Activated T-cell treated with anti-CD3 and anti-CD28 coated beads, Interleukin-2, amount 50 U/mL, for 72 hours (primary cell): ENCODE measurements around the gene ZNF593. TPM values are rescaled to one million over a fixed set of nuclear protein-coding genes. Genes with fewer than 3 reads are reported as not detected.

ENCODE experiments used
- ATAC-seq, 2 donors: fragments of 150-1000 bp; cut with Tn5 transposase; replicated peaks in 1 of 2; 2 replicates each; pipeline ENCODE4 v1.10.0; 2021; ENCODE audit warnings: moderate library complexity in 2 of 2, mild to moderate bottlenecking in 1 of 2
- DNase-seq, 2 donors: peaks; one replicate each; pipeline ENCODE4 v3.0.0; 2021 to 2022; ENCODE audit warnings: mixed read lengths in 1 of 2
- H3K27ac Mint-ChIP-seq: one replicate; pipeline ENCODE4 v1.8.0; 2022; ENCODE audit warnings: mild to moderate bottlenecking, moderate library complexity, mixed read lengths
- H3K27me3 Mint-ChIP-seq: one replicate; pipeline ENCODE4 v1.8.0; 2022; ENCODE audit warnings: low read depth, mixed read lengths
- H3K36me3 Mint-ChIP-seq, 2 donors: one replicate each; pipeline ENCODE4 v1.8.0; 2022; ENCODE audit warnings: mixed read lengths in 2 of 2, mild to moderate bottlenecking in 1 of 2; ENCODE audit not compliant: insufficient read depth in 2 of 2
- H3K4me1 Mint-ChIP-seq: one replicate; pipeline ENCODE4 v1.8.0; 2022; ENCODE audit warnings: low read depth, mixed read lengths
- H3K4me3 Mint-ChIP-seq, 2 donors: one replicate each; pipeline ENCODE4 v1.8.0; 2022; ENCODE audit warnings: mild to moderate bottlenecking in 2 of 2, mixed read lengths in 2 of 2, moderate library complexity in 2 of 2
- H3K9me3 Mint-ChIP-seq, 2 donors: one replicate each; pipeline ENCODE4 v1.8.0; 2022; ENCODE audit warnings: mixed read lengths in 2 of 2
- total RNA-seq, 2 donors: library from RNA; stranded (reverse); gene quantifications; one replicate each; pipeline ENCODE4 v1.2.3, GENCODE V29; 2022

The ZNF593 gene
- total RNA-seq, 2 donors from 2014 or later: 34.1 to 42.4 TPM

DNA sequence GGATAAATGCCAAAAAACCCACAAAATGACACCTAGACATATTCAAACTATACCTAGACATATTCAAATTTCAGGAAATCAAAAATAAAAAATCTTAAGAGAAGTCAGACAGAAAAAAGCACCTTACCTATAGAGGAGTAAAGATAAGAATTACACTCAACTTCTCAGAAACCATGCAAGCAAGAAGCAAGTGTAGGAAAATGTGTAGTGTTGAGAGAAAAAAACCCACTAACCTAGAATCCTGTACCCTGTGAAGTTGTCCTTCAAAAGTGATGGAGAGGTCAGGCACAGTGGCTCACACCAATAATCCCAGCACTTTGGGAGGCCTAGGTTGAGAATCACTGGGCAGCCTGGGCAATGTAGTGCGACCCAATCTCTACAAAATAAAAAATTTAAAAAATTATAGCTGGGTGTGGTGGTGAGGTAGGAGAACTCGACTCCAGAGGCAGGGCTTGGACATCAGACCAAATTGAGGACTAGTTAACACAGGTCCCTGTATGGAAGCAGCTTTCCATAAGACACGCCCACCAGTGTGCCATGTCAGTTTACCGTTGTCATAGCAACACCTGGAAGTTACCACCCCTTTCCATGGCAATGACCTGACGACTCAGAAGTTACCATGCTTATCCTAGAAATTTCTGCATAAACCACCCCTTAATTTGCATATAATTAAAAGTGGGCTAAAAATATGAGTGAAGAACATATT is 37.4 kb upstream of the ZNF593 start:
- ATAC-seq: no peak
- no peak overlapping the region for H3K27ac Mint-ChIP-seq
- H3K9me3 Mint-ChIP-seq: no peaks in the 10 kb centered on the region
- peaks cover 23% of the 10 kb centered on the region for H3K4me1 Mint-ChIP-seq
- no peak overlapping the region for H3K4me3 Mint-ChIP-seq
- H3K36me3 Mint-ChIP-seq: peaks cover 0 to 5% of the 10 kb centered on the region in 2 donors
- DNase-seq: no peak
- no peaks in the 10 kb centered on the region for H3K27me3 Mint-ChIP-seq

DNA sequence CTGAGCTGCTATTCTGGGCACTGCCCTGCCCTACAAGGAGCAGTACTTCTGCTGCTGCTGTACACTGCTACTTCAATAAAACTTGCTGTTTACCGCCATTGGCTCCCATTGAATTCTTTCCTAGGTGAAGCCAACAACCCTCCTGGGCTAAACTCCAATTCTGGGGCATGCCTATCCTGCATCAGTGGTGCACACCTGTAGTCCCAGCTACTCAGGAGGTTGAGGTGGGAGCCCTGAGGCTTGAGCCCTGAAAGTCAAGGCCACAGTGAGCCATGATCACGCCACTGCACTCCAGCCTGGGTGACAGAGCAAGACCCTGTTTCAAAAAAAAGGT is 36.9 kb upstream of the ZNF593 start:
- H3K9me3 Mint-ChIP-seq: no peaks in the 10 kb centered on the region
- H3K4me3 Mint-ChIP-seq: no peak overlapping the region
- ATAC-seq (no peak), DNase-seq (no peak)
- H3K27ac Mint-ChIP-seq: no peak overlapping the region
- H3K27me3 Mint-ChIP-seq: no peaks in the 10 kb centered on the region
- peaks cover 18% of the 10 kb centered on the region for H3K4me1 Mint-ChIP-seq
- H3K36me3 Mint-ChIP-seq: peaks cover 0 to 5% of the 10 kb centered on the region in 2 donors

DNA sequence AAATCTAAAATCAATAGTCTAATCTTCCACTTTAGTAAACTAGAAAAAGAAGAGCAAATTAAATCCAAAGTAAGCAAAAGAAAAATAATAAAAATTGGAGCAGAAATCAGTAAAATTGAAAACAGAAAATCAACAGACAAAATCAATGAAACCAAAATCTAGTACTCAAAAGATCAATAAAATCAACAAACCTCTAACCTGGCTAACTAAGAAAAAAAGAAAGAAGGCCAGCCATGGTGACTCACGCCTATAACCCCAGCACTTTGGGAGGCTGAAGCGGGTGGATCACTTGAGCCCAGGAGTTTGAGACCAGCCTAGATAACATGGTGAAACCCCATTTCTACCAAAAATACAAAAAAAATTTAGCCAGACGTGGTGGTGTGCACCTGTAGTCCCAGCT is 35.2 kb upstream of the ZNF593 start:
- no peak overlapping the region for H3K27ac Mint-ChIP-seq
- no peak overlapping the region for H3K4me3 Mint-ChIP-seq
- H3K36me3 Mint-ChIP-seq: peaks cover 0 to 5% of the 10 kb centered on the region in 2 donors
- no peaks in the 10 kb centered on the region for H3K9me3 Mint-ChIP-seq
- no peaks in the 10 kb centered on the region for H3K27me3 Mint-ChIP-seq
- ATAC-seq (no peak), DNase-seq (no peak)
- H3K4me1 Mint-ChIP-seq: peaks cover 12% of the 10 kb centered on the region

DNA sequence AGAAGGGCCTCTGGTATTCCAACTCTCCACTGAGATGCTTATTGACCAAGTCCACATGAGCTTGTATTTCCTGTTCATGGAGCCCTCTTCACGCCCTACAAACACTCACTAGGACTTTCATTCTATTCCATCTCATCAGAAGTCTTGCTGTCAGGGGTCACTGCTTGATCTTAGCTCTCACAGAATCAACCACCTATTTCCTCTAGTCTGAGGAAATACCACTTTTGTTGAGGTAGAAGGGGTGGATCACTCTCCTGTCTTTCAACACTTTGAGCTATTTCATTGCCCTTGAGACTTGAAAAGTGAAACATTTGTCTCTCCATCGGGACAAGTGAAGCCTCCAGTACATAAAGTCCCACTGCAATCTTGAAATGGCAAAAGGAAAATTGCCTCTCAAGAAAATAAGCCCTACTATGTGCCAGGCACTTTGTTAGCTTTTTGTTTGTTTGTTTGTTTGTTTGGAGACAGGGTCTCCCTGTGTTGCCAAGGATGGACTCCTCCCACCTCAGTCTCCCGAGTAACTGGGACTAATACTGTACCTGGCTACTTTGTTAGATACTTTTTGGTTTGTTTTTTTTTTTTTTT is 30.6 kb upstream of the ZNF593 start:
- Mint-ChIP-seq H3K27me3 (no peaks in the 10 kb centered on the region), H3K9me3 (no peaks in the 10 kb centered on the region), H3K4me1 (peaks cover 6% of the 10 kb centered on the region), H3K27ac (no peak overlapping the region), H3K4me3 (no peak overlapping the region), H3K36me3 (peaks cover 0 to 4% of the 10 kb centered on the region in 2 donors)
- DNase-seq (no peak), ATAC-seq (no peak)

DNA sequence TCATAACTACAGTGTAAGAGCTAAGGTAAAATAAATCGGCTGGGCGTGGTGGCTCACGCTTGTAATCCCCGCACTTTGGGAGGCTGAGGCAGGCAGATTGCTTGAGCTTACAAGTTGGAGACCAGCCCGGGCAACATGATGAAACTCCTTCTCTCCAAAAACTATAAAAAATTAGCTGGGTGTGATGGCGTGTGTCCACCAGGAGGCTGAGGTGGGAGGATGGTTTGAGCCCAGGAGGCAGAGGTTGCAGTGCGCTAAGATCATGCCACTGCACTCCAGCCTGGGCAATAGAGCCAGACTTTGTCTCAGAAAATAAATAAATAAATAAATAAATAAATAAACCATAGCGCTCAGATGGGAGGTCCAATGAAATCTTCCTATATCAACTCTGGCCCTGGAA is 27.5 kb upstream of the ZNF593 start:
- Mint-ChIP-seq H3K4me1 (peaks cover 6% of the 10 kb centered on the region), H3K9me3 (no peaks in the 10 kb centered on the region), H3K4me3 (no peak overlapping the region), H3K27me3 (no peaks in the 10 kb centered on the region), H3K36me3 (no peaks in the 10 kb centered on the region), H3K27ac (no peak overlapping the region)
- DNase-seq: no peak
- ATAC-seq: no peak

DNA sequence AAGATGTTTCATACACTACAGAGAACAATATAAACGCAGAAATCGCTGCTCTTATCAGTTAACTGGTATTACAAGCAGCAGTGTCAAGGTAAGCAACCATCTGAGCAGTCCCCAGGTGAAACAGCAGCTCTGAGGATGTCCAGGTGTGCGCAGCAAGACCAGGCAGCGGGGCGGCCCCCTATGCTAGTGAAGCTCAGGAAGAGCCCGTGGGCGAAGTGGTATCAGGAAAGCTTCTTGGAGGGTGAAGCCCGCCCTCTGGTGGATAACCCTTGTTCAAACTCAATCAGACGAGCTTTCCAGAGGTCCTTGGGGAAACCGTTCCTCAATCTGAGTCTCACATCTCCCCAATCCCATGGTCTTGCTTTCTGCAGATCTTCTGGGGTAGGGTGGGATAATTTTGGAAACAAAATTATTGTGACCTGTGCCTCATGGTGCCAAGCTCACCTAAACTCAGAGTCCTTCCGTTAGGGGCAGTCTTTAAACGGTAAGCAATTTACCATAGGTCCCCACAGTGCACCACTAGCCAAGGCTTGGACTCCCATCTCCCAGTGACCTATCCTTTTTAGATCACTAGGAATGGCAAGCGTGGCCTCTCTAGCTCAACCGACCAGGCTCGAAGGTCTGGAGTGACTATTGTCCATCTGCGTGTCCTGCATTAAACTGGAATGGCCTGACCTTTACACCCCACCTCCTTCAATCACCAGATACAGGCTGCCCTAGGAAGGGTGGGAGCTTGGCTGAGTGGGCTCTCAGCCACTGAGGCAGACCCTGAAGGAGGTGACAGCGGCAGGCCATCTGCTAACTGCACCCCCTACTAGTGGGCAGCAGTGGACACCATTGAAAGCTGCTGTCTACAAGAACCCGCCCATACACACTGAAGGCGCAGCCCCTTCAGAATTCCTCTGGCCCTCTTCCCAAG is 24.4 kb upstream of the ZNF593 start:
- ATAC-seq: peak; percentile 87 to 91
- Mint-ChIP-seq H3K9me3 (no peaks in the 10 kb centered on the region), H3K36me3 (no peaks in the 10 kb centered on the region), H3K4me3 (no peak overlapping the region), H3K27ac (no peak overlapping the region), H3K4me1 (no peaks in the 10 kb centered on the region), H3K27me3 (no peaks in the 10 kb centered on the region)
- peak; percentile 70 to 83 for DNase-seq

DNA sequence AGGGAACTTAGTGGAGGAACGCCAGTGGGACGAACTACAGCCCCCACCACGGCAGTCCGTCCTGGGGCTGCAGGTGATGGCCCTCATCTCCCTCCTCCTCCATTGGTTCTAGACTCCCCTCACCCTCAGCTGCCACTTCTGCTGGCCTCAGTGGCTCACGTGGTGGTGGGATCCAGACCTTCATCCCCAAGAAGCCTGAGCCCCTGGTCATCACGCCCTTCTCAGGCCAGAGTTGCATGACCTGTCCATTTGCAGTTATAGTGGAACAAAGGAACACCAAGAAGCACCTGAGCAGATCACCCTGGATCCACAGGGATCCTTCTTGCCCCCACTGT is 23.8 kb upstream of the ZNF593 start:
- Mint-ChIP-seq H3K4me3 (no peak overlapping the region), H3K27me3 (no peaks in the 10 kb centered on the region), H3K4me1 (no peaks in the 10 kb centered on the region), H3K27ac (no peak overlapping the region), H3K9me3 (no peaks in the 10 kb centered on the region), H3K36me3 (no peaks in the 10 kb centered on the region)
- ATAC-seq (no peak), DNase-seq (no peak)

DNA sequence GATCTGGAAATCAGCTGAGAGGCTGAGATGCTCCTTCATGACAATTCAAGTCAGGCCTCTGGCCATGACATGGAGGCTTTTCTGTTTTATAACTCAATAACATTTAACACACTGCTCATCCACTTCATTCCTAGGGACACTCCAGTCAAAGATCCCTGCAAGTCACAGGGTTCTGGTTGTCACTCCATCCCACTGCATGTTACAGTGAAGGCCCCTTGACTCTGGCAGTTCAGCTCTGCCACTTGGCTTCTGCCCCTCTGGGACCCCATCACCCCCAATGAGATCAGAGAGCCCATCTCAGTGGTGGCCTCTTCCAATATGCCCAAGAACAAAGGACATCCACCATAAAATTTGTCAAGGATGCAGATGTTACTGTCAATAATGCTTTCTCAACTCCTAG is 20.8 kb upstream of the ZNF593 start:
- H3K27me3 Mint-ChIP-seq: peaks cover 3% of the 10 kb centered on the region
- H3K27ac Mint-ChIP-seq: no peak overlapping the region
- H3K9me3 Mint-ChIP-seq: no peaks in the 10 kb centered on the region
- H3K36me3 Mint-ChIP-seq: no peaks in the 10 kb centered on the region
- ATAC-seq (no peak), DNase-seq (no peak)
- no peak overlapping the region for H3K4me3 Mint-ChIP-seq
- H3K4me1 Mint-ChIP-seq: no peaks in the 10 kb centered on the region

DNA sequence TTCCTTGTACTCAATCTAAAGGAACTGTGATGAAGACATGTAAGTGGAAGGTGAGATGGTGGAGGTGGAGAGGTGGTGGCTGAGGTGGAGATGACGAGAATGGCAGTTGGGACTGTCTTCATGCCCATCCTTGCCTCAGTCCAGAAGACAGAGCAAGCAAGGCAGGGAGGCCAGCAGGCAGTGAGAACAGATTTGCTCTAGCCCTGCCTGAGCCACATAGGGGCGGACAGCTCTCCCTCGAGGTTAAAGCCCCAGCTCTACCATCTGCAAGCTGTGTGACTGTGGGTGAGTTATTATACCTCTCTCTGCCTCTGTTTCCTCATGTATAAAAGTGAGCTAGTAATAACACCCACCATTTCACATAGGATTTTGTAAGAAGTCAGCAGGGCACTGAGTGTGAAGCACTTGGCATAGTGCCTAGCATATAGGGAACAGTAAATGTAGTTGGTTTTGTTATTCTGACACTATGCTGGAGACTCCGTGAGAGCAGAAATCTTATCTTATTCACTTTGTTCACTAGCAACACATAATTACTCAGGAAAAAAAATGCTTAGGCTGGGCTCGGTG is 15.7 kb upstream of the ZNF593 start:
- ATAC-seq (no peak), DNase-seq (no peak)
- no peak overlapping the region for H3K27ac Mint-ChIP-seq
- no peaks in the 10 kb centered on the region for H3K36me3 Mint-ChIP-seq
- H3K9me3 Mint-ChIP-seq: no peaks in the 10 kb centered on the region
- no peak overlapping the region for H3K4me3 Mint-ChIP-seq
- peaks cover 4% of the 10 kb centered on the region for H3K4me1 Mint-ChIP-seq
- peaks cover 36% of the 10 kb centered on the region for H3K27me3 Mint-ChIP-seq

DNA sequence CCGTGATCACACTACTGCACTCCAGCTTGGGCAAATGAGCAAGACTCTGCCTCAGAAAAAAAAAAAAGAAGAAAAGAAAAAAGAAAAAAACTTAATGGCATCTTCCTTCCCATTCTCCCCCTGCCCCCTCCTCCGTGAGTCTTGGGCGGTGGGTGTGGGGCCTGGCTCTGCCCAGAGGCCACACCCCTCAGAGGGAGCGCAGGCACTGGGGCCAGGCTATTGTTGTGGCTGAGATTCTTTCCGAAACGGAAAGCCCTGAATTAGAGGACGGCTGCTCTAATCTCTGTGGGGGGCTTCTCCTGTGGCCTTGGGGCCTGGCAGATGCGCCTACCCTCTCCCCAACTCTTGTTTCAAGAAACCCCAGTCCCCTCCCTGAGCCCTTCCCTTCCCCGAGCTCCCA is 15.0 kb upstream of the ZNF593 start:
- H3K4me1 Mint-ChIP-seq: peaks cover 4% of the 10 kb centered on the region
- no peak overlapping the region for H3K4me3 Mint-ChIP-seq
- H3K9me3 Mint-ChIP-seq: no peaks in the 10 kb centered on the region
- H3K27me3 Mint-ChIP-seq: peaks cover 43% of the 10 kb centered on the region
- H3K36me3 Mint-ChIP-seq: no peaks in the 10 kb centered on the region
- no peak for DNase-seq
- H3K27ac Mint-ChIP-seq: no peak overlapping the region
- ATAC-seq: no peak

DNA sequence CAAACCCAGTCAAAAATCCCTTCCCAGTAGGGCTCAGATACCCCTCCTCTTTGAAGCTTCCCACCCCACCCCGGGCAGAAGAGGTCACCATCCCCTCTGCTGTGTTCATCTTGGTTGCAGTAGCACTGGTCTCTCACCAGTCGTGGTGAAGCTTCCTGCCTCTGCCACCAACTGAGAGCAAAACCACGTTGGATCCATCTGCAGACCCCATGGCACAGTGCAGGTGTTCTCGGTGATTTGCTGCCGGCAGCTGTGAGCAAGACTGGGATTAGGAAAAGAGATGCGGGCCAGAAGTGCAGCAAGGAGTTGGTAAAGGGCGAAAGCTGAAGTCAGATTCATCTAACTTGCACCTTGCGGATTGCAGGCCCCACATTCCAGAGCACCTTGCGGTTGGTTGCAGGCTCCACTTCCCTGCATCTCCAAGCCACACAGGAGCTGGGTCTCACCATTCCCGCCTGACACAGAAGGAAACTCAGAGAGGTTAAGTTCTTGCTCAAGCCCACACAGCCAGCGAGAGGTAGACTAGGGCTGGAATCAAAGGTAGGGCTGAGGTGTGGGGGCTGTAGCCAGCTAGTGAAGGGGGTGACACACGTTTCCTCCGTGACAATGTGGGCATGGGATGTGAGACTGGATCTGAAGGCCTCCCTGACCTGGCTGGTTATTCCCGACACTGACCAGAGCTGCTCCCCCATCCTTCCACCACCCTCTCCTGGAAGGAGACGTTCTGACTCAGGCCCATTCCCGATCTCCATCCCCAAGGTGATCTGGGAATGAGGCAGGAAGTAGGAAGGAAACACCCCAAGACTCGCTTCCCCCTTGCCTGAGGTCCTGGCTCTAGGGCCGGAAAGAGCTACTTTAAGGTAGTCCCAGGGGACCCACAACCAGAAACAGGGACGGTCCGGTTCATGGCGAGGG is 14.1 kb upstream of the ZNF593 start:
- H3K4me3 Mint-ChIP-seq: no peak overlapping the region
- H3K27me3 Mint-ChIP-seq: peaks cover 44% of the 10 kb centered on the region
- H3K36me3 Mint-ChIP-seq: no peaks in the 10 kb centered on the region
- ATAC-seq: no peak
- no peak overlapping the region for H3K27ac Mint-ChIP-seq
- peaks cover 4% of the 10 kb centered on the region for H3K4me1 Mint-ChIP-seq
- H3K9me3 Mint-ChIP-seq: no peaks in the 10 kb centered on the region
- no peak for DNase-seq

DNA sequence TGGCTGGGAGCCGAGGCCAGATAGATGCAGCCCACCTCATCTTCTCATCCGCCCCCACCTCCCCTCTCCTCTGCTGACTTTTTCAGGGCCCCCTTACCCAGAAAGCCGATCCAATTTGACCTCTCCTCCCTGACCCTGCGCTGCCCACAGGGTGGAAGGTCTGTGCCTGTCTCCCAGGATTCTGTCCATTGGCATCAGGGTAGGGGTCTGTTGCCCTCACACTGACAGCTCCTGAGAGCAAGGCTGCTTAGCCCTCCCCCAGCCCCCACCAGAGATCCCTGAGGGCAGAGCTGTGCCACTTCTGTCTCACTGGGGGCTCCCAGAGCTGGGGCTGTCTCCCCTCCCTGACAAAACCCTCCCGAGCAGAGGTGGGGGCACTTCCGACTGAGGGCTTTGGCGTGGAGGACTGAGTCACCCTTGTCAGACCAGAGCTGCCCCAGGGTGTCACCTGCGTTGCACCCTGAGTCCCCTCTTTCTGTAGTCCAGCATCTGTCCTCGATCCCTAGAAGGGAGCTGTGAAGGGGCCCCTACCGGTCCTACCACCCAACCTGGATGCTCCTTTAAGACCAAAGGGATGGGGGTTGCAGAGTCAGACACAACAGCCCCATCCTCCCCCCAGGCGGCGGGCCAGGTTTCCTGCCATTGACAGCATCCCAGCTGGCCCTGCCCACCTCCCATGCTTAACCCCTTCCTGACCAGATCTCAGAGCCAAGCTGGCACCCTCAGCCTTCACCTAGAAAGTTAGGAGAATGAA is 13.2 kb upstream of the ZNF593 start:
- H3K36me3 Mint-ChIP-seq: no peaks in the 10 kb centered on the region

More for the DNA sequence above, 13.2 kb upstream of the ZNF593 start:
- ATAC-seq (no peak), DNase-seq (no peak)
- Mint-ChIP-seq H3K9me3 (no peaks in the 10 kb centered on the region), H3K4me3 (no peak overlapping the region), H3K27me3 (peaks cover 44% of the 10 kb centered on the region), H3K27ac (no peak overlapping the region), H3K4me1 (peaks cover 4% of the 10 kb centered on the region)
